T47D (cell line): Measurements from ENCODE around the gene TSHZ2.

Experiments
- DNase-seq, 2 experiments: peaks; one replicate each; pipeline versions ENCODE4 v3.0.0 to v3.0.0-alpha.2; 2011 to 2012; ENCODE audit warnings: low read depth in 1 of 2, low spot score in 1 of 2
- JUND ChIP-seq: IDR thresholded peaks from 2 replicates; pipeline ENCODE4 v1.6.1; 2012; ENCODE audit warnings: low read depth
- in situ Hi-C: cut with HindIII; loops from 2 replicates; pipeline ENCODE4 v1.10.0; 2016; ENCODE audit warnings: low sequenced_read_pairs, low pct_unique_long_range_greater_than_20kb

The TSHZ2 gene

GRCh38 chr20:53369871-53370270 is 397.7 kb downstream of the TSHZ2 start:
- TF ChIP-seq JUND, result no peak
- in situ Hi-C loops, result no loop called here
- no peak for DNase-seq

DNA sequence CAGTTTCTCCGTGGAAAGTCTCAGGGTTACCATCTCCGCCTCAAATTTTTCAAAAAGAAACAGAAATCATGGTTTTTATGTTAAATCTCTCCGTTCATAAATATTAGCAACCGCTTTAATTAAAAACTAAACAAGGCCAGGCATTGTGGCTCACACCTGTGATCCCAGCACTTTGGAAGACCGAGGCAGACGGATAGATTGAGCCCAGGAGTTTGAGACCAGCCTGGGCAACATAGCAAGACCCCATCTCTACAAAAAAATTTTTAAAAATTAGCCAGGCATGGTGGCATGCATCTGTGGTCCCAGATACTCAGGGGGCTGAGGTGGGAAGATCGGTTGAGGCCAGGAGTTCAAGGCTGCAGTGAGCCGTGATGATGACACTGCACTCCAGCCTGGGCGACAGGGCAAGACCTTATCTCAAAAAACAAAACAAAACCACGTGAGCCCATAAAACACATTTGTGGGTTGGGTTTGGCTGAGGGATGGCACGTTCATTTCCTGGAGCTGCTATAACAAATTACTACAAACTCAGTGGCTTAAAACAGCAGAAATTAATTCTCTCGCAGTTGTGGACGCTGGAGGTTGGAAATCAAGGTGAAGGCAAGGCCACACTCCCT is 398.3 kb downstream of the TSHZ2 start:
- in situ Hi-C loops, result no loop called here
- DNase-seq, result no peak
- no peak for TF ChIP-seq JUND

GRCh38 chr20:53371216-53371615 is 399.1 kb downstream of the TSHZ2 start:
- TF ChIP-seq JUND, result no peak
- no peak for DNase-seq
- in situ Hi-C loops, result no loop called here

GRCh38 chr20:53376021-53376420 is 403.9 kb downstream of the TSHZ2 start:
- TF ChIP-seq JUND, result no peak
- in situ Hi-C loops, result no loop called here
- DNase-seq, result no peak

- in situ Hi-C loops, result no loop called here
- TF ChIP-seq JUND, result no peak
- DNase-seq, result no peak
Observed at GRCh38 chr20:53379014-53379832, 407.1 kb downstream of the TSHZ2 start.

DNA sequence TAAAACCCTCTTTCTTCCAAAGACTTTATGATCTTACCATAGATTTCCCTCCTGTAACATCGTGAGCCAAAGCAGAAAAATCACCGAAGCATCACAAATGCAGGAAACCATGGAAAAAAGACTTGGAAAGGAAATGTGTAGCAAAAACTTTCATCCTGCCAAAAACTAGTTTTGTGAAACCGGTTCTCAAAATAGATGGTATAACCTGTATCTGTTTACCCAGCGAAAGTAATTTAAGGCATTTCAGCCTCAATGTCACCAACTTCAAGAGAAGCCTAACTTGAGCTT is 407.6 kb downstream of the TSHZ2 start:
- TF ChIP-seq JUND, result no peak
- in situ Hi-C loops, result no loop called here
- DNase-seq, result no peak

- TF ChIP-seq JUND, result no peak
- DNase-seq, result no peak
- in situ Hi-C loops, result no loop called here
Observed at GRCh38 chr20:53381568-53382262, 409.6 kb downstream of the TSHZ2 start.

GRCh38 chr20:53382263-53382844 is 410.2 kb downstream of the TSHZ2 start:
- in situ Hi-C loops, result no loop called here
- DNase-seq, result no peak
- no peak for TF ChIP-seq JUND

GRCh38 chr20:53383916-53384315 is 411.8 kb downstream of the TSHZ2 start:
- no peak for DNase-seq
- no peak for TF ChIP-seq JUND
- in situ Hi-C loops, result no loop called here

DNA sequence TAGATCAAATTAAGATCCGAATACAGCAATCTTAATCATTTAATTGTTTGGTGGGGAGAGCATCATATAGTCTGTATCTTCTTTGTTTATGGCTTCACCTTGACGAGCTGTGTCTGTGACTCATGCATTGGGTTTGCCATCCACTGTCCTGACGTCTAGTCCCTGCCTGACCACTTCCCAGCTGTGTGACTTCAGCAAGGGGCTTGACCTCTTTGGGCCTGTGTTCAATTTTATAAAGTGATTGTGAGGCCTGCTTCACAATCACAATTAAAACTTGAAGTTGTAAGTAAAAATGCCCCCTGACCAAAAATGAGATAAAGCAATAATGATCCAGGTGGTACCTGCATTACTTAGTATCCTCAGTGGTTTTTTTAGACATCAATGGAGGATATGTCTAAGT is 412.2 kb downstream of the TSHZ2 start:
- no peak for DNase-seq
- TF ChIP-seq JUND, result no peak
- in situ Hi-C loops, result no loop called here

DNA sequence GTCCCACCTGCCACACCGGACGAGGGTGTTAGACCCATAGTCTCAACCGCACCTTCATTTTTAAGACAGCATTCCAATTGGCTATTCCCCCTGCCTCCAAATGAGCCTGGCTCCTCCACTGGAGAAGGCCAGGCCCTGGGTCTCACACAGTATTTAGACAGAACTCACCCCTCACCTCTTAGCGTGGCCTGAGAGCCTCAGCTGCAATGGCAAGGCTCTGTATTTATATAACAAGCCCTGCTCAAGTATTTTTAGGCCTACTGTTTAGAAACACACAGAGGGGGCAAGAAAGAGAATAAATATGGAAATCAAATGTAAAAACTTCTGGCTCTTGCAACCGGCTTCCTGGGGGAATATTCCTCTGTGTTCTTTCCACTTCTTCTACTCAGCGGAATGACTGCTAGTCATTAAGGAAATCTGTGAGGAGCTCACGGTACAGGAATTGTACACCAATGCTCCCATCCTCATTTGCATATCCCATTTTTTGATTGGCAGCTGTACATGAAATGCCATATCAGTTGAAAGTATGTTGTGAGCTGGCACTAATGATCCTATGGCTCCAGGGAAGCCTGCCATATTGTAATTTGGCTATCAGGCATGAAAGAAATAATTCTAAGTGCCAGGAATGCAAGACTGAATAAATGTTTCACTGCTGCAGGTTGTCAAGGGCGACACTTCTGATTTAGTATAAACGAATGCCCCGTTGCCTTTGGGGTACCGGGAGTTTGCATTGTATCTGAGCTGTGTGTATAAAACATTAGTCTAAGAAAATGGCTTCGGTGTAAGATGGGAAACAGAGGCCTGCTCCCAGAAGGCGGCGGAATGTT is 414.0 kb downstream of the TSHZ2 start:
- TF ChIP-seq JUND, result no peak

DNA sequence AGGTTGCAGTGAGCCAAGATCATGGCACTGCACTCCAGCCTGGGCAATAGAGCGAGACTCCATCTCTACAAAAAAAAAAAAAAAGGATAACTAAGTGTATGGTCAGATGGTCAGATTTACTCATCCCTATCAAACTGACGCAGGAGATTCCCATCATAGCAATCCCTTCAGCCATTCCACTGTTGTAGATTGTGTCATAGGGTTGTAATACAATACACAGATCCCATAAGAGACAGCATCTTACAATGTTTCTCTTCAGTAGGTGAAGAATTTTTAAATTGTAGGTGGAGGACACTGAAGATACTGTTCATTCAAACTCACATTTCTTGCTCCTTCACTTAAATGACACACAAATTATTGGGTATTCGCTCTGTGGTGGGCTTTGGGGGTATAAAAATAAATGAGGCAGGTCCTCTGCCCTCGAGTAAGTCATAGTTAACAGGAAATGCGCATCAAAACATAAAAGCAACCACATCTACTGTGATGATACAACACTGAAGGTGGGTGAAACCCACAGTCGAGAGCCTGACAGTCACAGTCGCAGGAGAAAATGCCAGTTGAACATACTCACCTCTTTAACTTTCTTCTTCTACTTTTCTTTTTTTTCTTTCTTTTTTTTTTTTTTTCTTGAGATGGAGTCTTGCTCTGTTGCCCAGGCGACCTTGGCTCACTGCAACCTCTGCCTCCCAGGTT is 416.0 kb downstream of the TSHZ2 start:
- no peak for TF ChIP-seq JUND
- in situ Hi-C loops, result no loop called here
- no peak for DNase-seq

More for the DNA sequence above, 414.0 kb downstream of the TSHZ2 start:
- in situ Hi-C loops, result no loop called here
- DNase-seq, result no peak
